Measurements from ENCODE around the gene LINGO1. TPM values are rescaled to one million over a fixed set of nuclear protein-coding genes. Genes with fewer than 3 reads are reported as not detected.

Gene LINGO1
- total and polyA plus RNA-seq, 2 donors (not counting 1 experiment from before 2014, with no cell fraction given) = not detected

- Mint-ChIP-seq H3K27ac (no peak overlapping the region), H3K4me1 (peaks cover 4% of the 10 kb centered on the region), H3K27me3 (peaks cover 6% of the 10 kb centered on the region), H3K4me3 (no peak overlapping the region), H3K9me3 (ENCODE audit: insufficient read depth) (no peaks in the 10 kb centered on the region)
- POLR2A ChIA-PET = no interaction called here
- H3K36me3 ChIP-seq (replicated peaks in 1 of 2; ENCODE audit: control extremely low read depth in 1 of 2, control insufficient read depth in 1 of 2, extremely low read depth in 1 of 2, insufficient read depth in 2 of 2, low read length in 1 of 2) = no peaks in the 10 kb centered on the region
- H3K79me2 ChIP-seq (ENCODE audit: control insufficient read depth, insufficient read depth, low read length) = no peaks in the 10 kb centered on the region
- no peak overlapping the region for H3K4me3 ChIP-seq (ENCODE audit: control extremely low read depth in 1 of 5, extremely low read depth in 1 of 5, insufficient read depth in 1 of 5, low read depth in 2 of 5, low read length in 4 of 5)
- intact Hi-C loops (cut with micrococcal nuclease) = no loop called here
- H3K9ac ChIP-seq (ENCODE audit: low read length) = no peak overlapping the region
- no peak overlapping the region for H3K27ac ChIP-seq (ENCODE audit: low read length in 2 of 2)
- DNase-seq (no peak), ATAC-seq (ENCODE audit: low read depth) (no peak)
- 11% methylated on average over 6 of the region's 6 CpGs for WGBS (ENCODE audit: insufficient coverage)
- peaks cover 0 to 6% of the 10 kb centered on the region in 2 donors for H3K4me1 ChIP-seq (ENCODE audit: control insufficient read depth in 2 of 2, insufficient read depth in 2 of 2, low read length in 2 of 2)
- H2AFZ ChIP-seq (ENCODE audit: insufficient read depth, low read depth, low read length, poor library complexity, severe bottlenecking) = no peak overlapping the region
- H3K27me3 ChIP-seq (replicated peaks in 1 of 4; ENCODE audit: control extremely low read depth in 1 of 4, control insufficient read depth in 3 of 4, insufficient read depth in 4 of 4, low read length in 3 of 4) = peaks cover 0 to 2% (median 0%) of the 10 kb centered on the region in 4 experiments
- no peaks in the 10 kb centered on the region for H4K20me1 ChIP-seq (ENCODE audit: control insufficient read depth, insufficient read depth, low read length, poor library complexity, severe bottlenecking)
- peaks cover 0 to 12% (median 0%) of the 10 kb centered on the region in 3 donors for H3K9me3 ChIP-seq (ENCODE audit: control extremely low read depth in 1 of 3, control insufficient read depth in 2 of 3, insufficient read depth in 1 of 3, low read length in 2 of 3)
- TF ChIP-seq, protein P1, sequence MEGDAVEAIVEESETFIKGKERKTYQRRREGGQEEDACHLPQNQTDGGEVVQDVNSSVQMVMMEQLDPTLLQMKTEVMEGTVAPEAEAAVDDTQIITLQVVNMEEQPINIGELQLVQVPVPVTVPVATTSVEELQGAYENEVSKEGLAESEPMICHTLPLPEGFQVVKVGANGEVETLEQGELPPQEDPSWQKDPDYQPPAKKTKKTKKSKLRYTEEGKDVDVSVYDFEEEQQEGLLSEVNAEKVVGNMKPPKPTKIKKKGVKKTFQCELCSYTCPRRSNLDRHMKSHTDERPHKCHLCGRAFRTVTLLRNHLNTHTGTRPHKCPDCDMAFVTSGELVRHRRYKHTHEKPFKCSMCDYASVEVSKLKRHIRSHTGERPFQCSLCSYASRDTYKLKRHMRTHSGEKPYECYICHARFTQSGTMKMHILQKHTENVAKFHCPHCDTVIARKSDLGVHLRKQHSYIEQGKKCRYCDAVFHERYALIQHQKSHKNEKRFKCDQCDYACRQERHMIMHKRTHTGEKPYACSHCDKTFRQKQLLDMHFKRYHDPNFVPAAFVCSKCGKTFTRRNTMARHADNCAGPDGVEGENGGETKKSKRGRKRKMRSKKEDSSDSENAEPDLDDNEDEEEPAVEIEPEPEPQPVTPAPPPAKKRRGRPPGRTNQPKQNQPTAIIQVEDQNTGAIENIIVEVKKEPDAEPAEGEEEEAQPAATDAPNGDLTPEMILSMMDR (IDR thresholded peaks at IDR 0.05) = no peak
- TF ChIP-seq EZH2 (IDR thresholded peaks at IDR 0.05; ENCODE audit: borderline replicate concordance, insufficient read depth, low read depth, low read length, poor library complexity, severe bottlenecking) = no peak
- CTCF ChIA-PET = interaction anchor here (1.1 kb wide), 1 partner anchor 71 kb away, joined by 3 read pairs; no protein-coding TSS in a partner anchor
- peak overlapping the region; percentile 22 for H3K4me2 ChIP-seq (replicated peaks; ENCODE audit: low read depth, low read length, poor library complexity, severe bottlenecking)
Measured at GRCh38 chr15:77569729-77570125, 63.0 kb downstream of the LINGO1 start.

DNA sequence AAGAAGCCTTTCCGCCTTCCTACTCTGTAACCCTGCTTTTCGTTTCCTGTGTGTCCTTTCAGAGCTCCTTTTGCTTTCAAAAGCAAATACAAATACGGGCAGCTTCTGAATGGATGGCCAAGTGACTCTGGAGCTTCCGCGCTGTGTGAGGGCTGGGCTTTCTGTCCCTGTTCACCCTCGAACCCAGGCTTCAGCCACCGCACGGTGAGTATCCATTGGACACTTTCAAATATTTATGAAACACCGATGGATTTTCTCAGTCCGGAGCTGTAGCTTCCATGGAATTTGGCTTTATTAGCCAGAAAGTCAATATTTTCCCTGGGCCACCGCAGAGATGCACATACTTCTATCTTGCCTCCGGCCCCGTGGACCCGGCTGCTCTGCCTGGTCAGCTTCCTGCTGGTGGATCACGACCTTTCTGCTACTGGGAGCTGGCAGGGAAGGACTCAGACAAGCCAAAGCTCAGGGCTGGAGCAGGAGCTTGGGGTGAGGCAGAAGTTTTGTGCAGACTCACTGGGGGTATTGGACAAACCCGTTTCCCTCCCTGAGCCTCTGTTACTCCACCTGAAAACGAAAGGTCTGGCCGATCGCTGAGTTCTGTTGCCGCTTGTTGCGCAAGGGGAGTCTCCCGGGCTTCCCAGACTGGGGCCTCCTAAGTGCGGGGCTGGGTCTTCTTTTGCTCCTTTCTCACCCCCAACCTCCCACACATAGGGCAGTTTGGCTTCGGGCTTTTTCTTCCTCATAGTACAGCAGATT is 63.6 kb downstream of the LINGO1 start:
- ChIA-PET POLR2A (no interaction called here), CTCF (interaction anchor here (1.1 kb wide), 1 partner anchor 71 kb away, joined by 3 read pairs; no protein-coding TSS in a partner anchor)
- intact Hi-C loops (cut with micrococcal nuclease) = no loop called here
- DNase-seq (no peak), ATAC-seq (ENCODE audit: low read depth) (no peak)
- Histone ChIP-seq H3K79me2 (ENCODE audit: control insufficient read depth, insufficient read depth, low read length) (no peaks in the 10 kb centered on the region), H2AFZ (ENCODE audit: insufficient read depth, low read depth, low read length, poor library complexity, severe bottlenecking) (no peak overlapping the region), H4K20me1 (ENCODE audit: control insufficient read depth, insufficient read depth, low read length, poor library complexity, severe bottlenecking) (no peaks in the 10 kb centered on the region), H3K9ac (ENCODE audit: low read length) (no peak overlapping the region), H3K4me3 (ENCODE audit: control extremely low read depth in 1 of 5, extremely low read depth in 1 of 5, insufficient read depth in 1 of 5, low read depth in 2 of 5, low read length in 4 of 5) (no peak overlapping the region), H3K27ac (ENCODE audit: low read length in 2 of 2) (no peak overlapping the region), H3K36me3 (replicated peaks in 1 of 2; ENCODE audit: control extremely low read depth in 1 of 2, control insufficient read depth in 1 of 2, extremely low read depth in 1 of 2, insufficient read depth in 2 of 2, low read length in 1 of 2) (no peaks in the 10 kb centered on the region), H3K27me3 (replicated peaks in 1 of 4; ENCODE audit: control extremely low read depth in 1 of 4, control insufficient read depth in 3 of 4, insufficient read depth in 4 of 4, low read length in 3 of 4) (peaks cover 0 to 2% (median 0%) of the 10 kb centered on the region in 4 experiments), H3K4me1 (ENCODE audit: control insufficient read depth in 2 of 2, insufficient read depth in 2 of 2, low read length in 2 of 2) (peaks cover 0 to 6% of the 10 kb centered on the region in 2 donors), H3K9me3 (ENCODE audit: control extremely low read depth in 1 of 3, control insufficient read depth in 2 of 3, insufficient read depth in 1 of 3, low read length in 2 of 3) (peaks cover 0 to 12% (median 0%) of the 10 kb centered on the region in 3 donors), H3K4me2 (replicated peaks; ENCODE audit: low read depth, low read length, poor library complexity, severe bottlenecking) (peak overlapping the region; percentile 22)
- Mint-ChIP-seq H3K9me3 (ENCODE audit: insufficient read depth) (no peaks in the 10 kb centered on the region), H3K4me3 (no peak overlapping the region), H3K4me1 (peaks cover 4% of the 10 kb centered on the region), H3K27ac (no peak overlapping the region), H3K27me3 (peaks cover 6% of the 10 kb centered on the region)
- 75% methylated on average over 18 of the region's 24 CpGs for WGBS (ENCODE audit: insufficient coverage)
- no peak for TF ChIP-seq EZH2 (IDR thresholded peaks at IDR 0.05; ENCODE audit: borderline replicate concordance, insufficient read depth, low read depth, low read length, poor library complexity, severe bottlenecking)
- TF ChIP-seq, protein P1 (IDR thresholded peaks at IDR 0.05) = no peak

All from B cell (primary cell).